HepG2 (cell line): ENCODE data around the gene NBPF1. TPM values are rescaled to one million over a fixed set of nuclear protein-coding genes. Genes with fewer than 3 reads are reported as not detected.

Source experiments
- HIC2 ChIP-seq: sonication (generic); formaldehyde crosslinking; IDR thresholded peaks from 2 replicates; pipeline ENCODE4 v1.9.0; 2022; ENCODE audit warnings: low read depth, missing genetic modification reagents
- HOMEZ ChIP-seq: IDR thresholded peaks from 2 replicates; pipeline ENCODE4 v1.6.1; 2016; ENCODE audit warnings: low read depth
- KDM5B ChIP-seq: sonication (generic); formaldehyde crosslinking; IDR thresholded peaks from 2 replicates; pipeline ENCODE4 v1.4.0; 2020; ENCODE audit warnings: missing genetic modification reagents, mild to moderate bottlenecking, borderline replicate concordance
- MEF2D ChIP-seq: sonication (generic); formaldehyde crosslinking; IDR thresholded peaks from 2 replicates; pipeline ENCODE4 v1.5.1; 2020; ENCODE audit warnings: mild to moderate bottlenecking, missing genetic modification reagents
- MTERF4 ChIP-seq: sonication (generic); formaldehyde crosslinking; IDR thresholded peaks from 2 replicates; pipeline ENCODE4 v1.8.0; 2023; ENCODE audit warnings: mild to moderate bottlenecking, missing genetic modification reagents
- MXD4 ChIP-seq: IDR thresholded peaks from 2 replicates; pipeline ENCODE4 v1.6.1; 2016; ENCODE audit warnings: mild to moderate bottlenecking, missing biosample characterization, missing genetic modification reagents
- MYC ChIP-seq: sonication (generic); formaldehyde crosslinking; IDR thresholded peaks from 2 replicates; pipeline ENCODE4 v1.9.0; 2021; ENCODE audit warnings: missing genetic modification reagents, borderline replicate concordance
- ZFP37 ChIP-seq: sonication (generic); formaldehyde crosslinking; IDR thresholded peaks from 2 replicates; pipeline ENCODE4 v1.4.0; 2020; ENCODE audit warnings: missing genetic modification reagents, borderline replicate concordance
- ZFP90 ChIP-seq: sonication (generic); formaldehyde crosslinking; IDR thresholded peaks from 2 replicates; pipeline ENCODE4 v1.8.0; 2022; ENCODE audit warnings: missing genetic modification reagents, mild to moderate bottlenecking, inconsistent platforms, borderline replicate concordance
- ZNF318 ChIP-seq: sonication (generic); formaldehyde crosslinking; IDR thresholded peaks from 2 replicates; pipeline ENCODE4 v1.4.0; 2020; ENCODE audit warnings: mild to moderate bottlenecking, missing genetic modification reagents
- ZNF333 ChIP-seq: sonication (generic); formaldehyde crosslinking; IDR thresholded peaks from 2 replicates; pipeline ENCODE4 v1.4.0; 2020; ENCODE audit warnings: mild to moderate bottlenecking, missing genetic modification reagents, borderline replicate concordance
- ZNF430 ChIP-seq: sonication (generic); formaldehyde crosslinking; IDR thresholded peaks from 2 replicates; pipeline ENCODE4 v1.9.0; 2021; ENCODE audit warnings: mild to moderate bottlenecking, missing genetic modification reagents
- ZNF747 ChIP-seq: sonication (generic); formaldehyde crosslinking; IDR thresholded peaks from 2 replicates; pipeline ENCODE4 v1.8.1; 2023; ENCODE audit warnings: missing genetic modification reagents, mild to moderate bottlenecking, borderline replicate concordance
- ZNF839 ChIP-seq: sonication (generic); formaldehyde crosslinking; IDR thresholded peaks from 2 replicates; pipeline ENCODE4 v1.4.0; 2020; ENCODE audit warnings: missing genetic modification reagents, mild to moderate bottlenecking, borderline replicate concordance
- polyA plus RNA-seq, 8 experiments: library from polyadenylated mRNA; depleted of rRNA in 3 of 8; stranded (reverse) in 7 of 8; unstranded in 1 of 8; fragments of >200 nt; fragmentation: Illumina TruSeq in 4 of 8; extraction: Trizol in 4 of 8; gene quantifications; 2 replicates each; pipeline versions ENCODE4 v1.2.1 to v1.2.3, GENCODE V29; 2011 to 2016; ENCODE audit warnings: low read depth in 4 of 8, missing spikeins in 1 of 8, mixed read lengths in 1 of 8; ENCODE audit not compliant: insufficient read depth in 1 of 8
- total RNA-seq, 5 experiments: library from RNA; depleted of rRNA; stranded (reverse); fragments of >200 nt; fragmentation: Illumina TruSeq; extraction: Trizol; gene quantifications; 2 replicates each; pipeline ENCODE4 v1.2.3, GENCODE V29; 2016; ENCODE audit warnings: low read depth in 1 of 5

Gene NBPF1
- total and polyA plus RNA-seq, 2 of the 13 experiments (the other 11 are each of a cell fraction or from before 2014, with no cell fraction given), result 30.3 to 35.6 TPM

- peak; percentile 85; the same call in 1 of the 2 replicates for TF ChIP-seq MTERF4 (CRISPR knock-in tag)
- peak; percentile 73 for TF ChIP-seq MEF2D (CRISPR knock-in tag)
- TF ChIP-seq MXD4, result peak; percentile 69; the same call in 1 of the 2 replicates
- 0 out of 2 replicates have a peak, but pooled peaks have one; percentile 54 for TF ChIP-seq ZFP90 (CRISPR knock-in tag)
- TF ChIP-seq ZNF430 (CRISPR knock-in tag), result peak; percentile 96
- peak; percentile 74 for TF ChIP-seq ZNF747 (CRISPR knock-in tag)
- TF ChIP-seq ZNF318 (CRISPR knock-in tag), result peak; percentile 92; the same call in 1 of the 2 replicates
- peak; percentile 87; the same call in 1 of the 2 replicates for TF ChIP-seq HIC2 (CRISPR knock-in tag)
- TF ChIP-seq MYC, result peak; percentile 45; the same call in 1 of the 2 replicates
- TF ChIP-seq ZNF839, result 0 out of 2 replicates have a peak, but pooled peaks have one; percentile 60
- peak; percentile 93 for TF ChIP-seq HOMEZ (CRISPR knock-in tag)
- peak; percentile 87; the same call in 1 of the 2 replicates for TF ChIP-seq ZFP37 (CRISPR knock-in tag)
- TF ChIP-seq ZNF333 (CRISPR knock-in tag), result peak; percentile 86; the same call in 1 of the 2 replicates
- TF ChIP-seq KDM5B (CRISPR knock-in tag), result peak; percentile 75; the same call in 1 of the 2 replicates
Observed at GRCh38 chr1:16607853-16608815, 5.2 kb downstream of the NBPF1 start (continued).
